Activated gamma-delta T cell treated with Interleukin-2 at 50 U/mL for 16 hours (primary cell): ENCODE results near the gene NGEF.
A peak's percentile ranks its signal among the peaks of the same experiment; 100 is the strongest.

ENCODE experiments used
- DNase-seq: peaks from one replicate; pipeline ENCODE4 v3.0.0-alpha.2; 2020

The NGEF gene

GRCh38 chr2:232894251-232894650 lies 118.8 kb downstream of the NGEF start:
- DNase-seq = no peak

- no peak for DNase-seq
These were observed 119.2 kb downstream of the NGEF start for GRCh38 chr2:232893834-232894233.

- no peak for DNase-seq
These were observed 120.2 kb downstream of the NGEF start for GRCh38 chr2:232892843-232893242.

- DNase-seq = no peak
These were observed 120.8 kb downstream of the NGEF start for GRCh38 chr2:232892221-232892620.

GRCh38 chr2:232891621-232892071 lies 121.4 kb downstream of the NGEF start:
- DNase-seq = no peak

GRCh38 chr2:232890896-232891601 lies 122.0 kb downstream of the NGEF start:
- no peak for DNase-seq

GRCh38 chr2:232890536-232890895 lies 122.5 kb downstream of the NGEF start:
- no peak for DNase-seq

- no peak for DNase-seq
These were observed 123.1 kb downstream of the NGEF start for GRCh38 chr2:232889876-232890401.

- peak; percentile 0 for DNase-seq
These were observed 124.1 kb downstream of the NGEF start for GRCh38 chr2:232888839-232889529.

- DNase-seq = peak; percentile 0
These were observed 124.8 kb downstream of the NGEF start for GRCh38 chr2:232888099-232888836.

- DNase-seq = no peak
These were observed 125.7 kb downstream of the NGEF start for GRCh38 chr2:232887171-232887850.

- DNase-seq = no peak
These were observed 126.4 kb downstream of the NGEF start for GRCh38 chr2:232886632-232887031.

GRCh38 chr2:232886176-232886575 lies 126.9 kb downstream of the NGEF start:
- no peak for DNase-seq

GRCh38 chr2:232885264-232885961 lies 127.6 kb downstream of the NGEF start:
- no peak for DNase-seq

- DNase-seq = no peak
These were observed 128.3 kb downstream of the NGEF start for GRCh38 chr2:232884549-232885263.

- no peak for DNase-seq
These were observed 129.0 kb downstream of the NGEF start for GRCh38 chr2:232884001-232884421.

- no peak for DNase-seq
These were observed 129.8 kb downstream of the NGEF start for GRCh38 chr2:232883116-232883721.

- DNase-seq = no peak
These were observed 130.4 kb downstream of the NGEF start for GRCh38 chr2:232882505-232883115.

- DNase-seq = no peak
These were observed 131.0 kb downstream of the NGEF start for GRCh38 chr2:232882085-232882484.

GRCh38 chr2:232880764-232881351 lies 132.2 kb downstream of the NGEF start:
- no peak for DNase-seq
